Measurements from ENCODE around the gene GPR52. TPM values are rescaled to one million over a fixed set of nuclear protein-coding genes. Genes with fewer than 3 reads are reported as not detected.

Gene GPR52
- total RNA-seq, 2 donors from 2014 or later, result 7.8 to 9.6 TPM

- ATAC-seq, result no peak
- no peaks in the 10 kb centered on the region for H3K27me3 Mint-ChIP-seq
- H3K4me1 Mint-ChIP-seq, result peaks cover 13% of the 10 kb centered on the region
- H3K36me3 Mint-ChIP-seq (ENCODE audit: low read depth), result no peaks in the 10 kb centered on the region
- H3K9me3 ChIP-seq (ENCODE audit: control insufficient read depth, low read length, poor library complexity, severe bottlenecking), result no peaks in the 10 kb centered on the region
- no peak overlapping the region for H3K4me3 Mint-ChIP-seq
- no peak overlapping the region for H3K27ac Mint-ChIP-seq
- DNase-seq, result no peak
These were observed 21.6 kb upstream of the GPR52 start for GRCh38 chr1:174426153-174426552.

- Mint-ChIP-seq H3K27ac (no peak overlapping the region), H3K4me1 (peaks cover 11% of the 10 kb centered on the region), H3K4me3 (no peak overlapping the region), H3K27me3 (no peaks in the 10 kb centered on the region), H3K36me3 (ENCODE audit: low read depth) (no peaks in the 10 kb centered on the region)
- H3K9me3 ChIP-seq (ENCODE audit: control insufficient read depth, low read length, poor library complexity, severe bottlenecking), result no peaks in the 10 kb centered on the region
- DNase-seq, result no peak
- ATAC-seq, result no peak
These were observed 19.7 kb upstream of the GPR52 start for GRCh38 chr1:174428033-174428432.

DNA sequence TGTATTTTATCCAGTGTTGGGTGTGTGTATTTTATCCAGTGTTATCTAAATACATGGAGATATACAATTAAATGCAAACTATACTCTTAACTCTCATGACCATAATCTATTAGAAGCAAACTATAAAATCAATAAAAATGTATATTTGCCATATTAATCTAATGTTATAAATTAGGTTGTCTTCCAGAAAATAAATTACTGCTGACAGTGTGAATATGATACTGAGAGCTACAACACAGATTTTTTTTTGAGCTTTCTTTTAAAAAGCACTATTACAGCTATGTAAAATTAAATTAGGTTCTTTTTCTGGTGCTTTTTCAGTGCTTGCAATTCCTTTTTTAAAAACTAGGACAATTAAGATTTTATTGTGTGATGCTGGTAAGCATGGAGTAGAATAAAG, 19.0 kb upstream of the GPR52 start:
- Mint-ChIP-seq H3K27ac (no peak overlapping the region), H3K27me3 (no peaks in the 10 kb centered on the region), H3K36me3 (ENCODE audit: low read depth) (no peaks in the 10 kb centered on the region), H3K4me1 (peaks cover 11% of the 10 kb centered on the region), H3K4me3 (no peak overlapping the region)
- H3K9me3 ChIP-seq (ENCODE audit: control insufficient read depth, low read length, poor library complexity, severe bottlenecking), result no peaks in the 10 kb centered on the region
- no peak for ATAC-seq
- DNase-seq, result no peak

- H3K27me3 Mint-ChIP-seq, result no peaks in the 10 kb centered on the region
- H3K27ac Mint-ChIP-seq, result no peak overlapping the region
- no peak for ATAC-seq
- no peak for DNase-seq
- H3K36me3 Mint-ChIP-seq (ENCODE audit: low read depth), result peaks cover 3% of the 10 kb centered on the region
- peaks cover 5% of the 10 kb centered on the region for H3K4me1 Mint-ChIP-seq
- no peaks in the 10 kb centered on the region for H3K9me3 ChIP-seq (ENCODE audit: control insufficient read depth, low read length, poor library complexity, severe bottlenecking)
- no peak overlapping the region for H3K4me3 Mint-ChIP-seq
These were observed 14.3 kb upstream of the GPR52 start for GRCh38 chr1:174433451-174433850.

GRCh38 chr1:174445351-174445750, 2.4 kb upstream of the GPR52 start:
- DNase-seq (no peak), ATAC-seq (no peak)
- no peaks in the 10 kb centered on the region for H3K9me3 ChIP-seq (ENCODE audit: control insufficient read depth, low read length, poor library complexity, severe bottlenecking)
- peak overlapping the region; percentile 73 for H3K27ac Mint-ChIP-seq
- peaks cover 12% of the 10 kb centered on the region for H3K4me1 Mint-ChIP-seq
- H3K27me3 Mint-ChIP-seq, result no peaks in the 10 kb centered on the region
- H3K4me3 Mint-ChIP-seq, result no peak overlapping the region
- H3K36me3 Mint-ChIP-seq (ENCODE audit: low read depth), result no peaks in the 10 kb centered on the region

DNA sequence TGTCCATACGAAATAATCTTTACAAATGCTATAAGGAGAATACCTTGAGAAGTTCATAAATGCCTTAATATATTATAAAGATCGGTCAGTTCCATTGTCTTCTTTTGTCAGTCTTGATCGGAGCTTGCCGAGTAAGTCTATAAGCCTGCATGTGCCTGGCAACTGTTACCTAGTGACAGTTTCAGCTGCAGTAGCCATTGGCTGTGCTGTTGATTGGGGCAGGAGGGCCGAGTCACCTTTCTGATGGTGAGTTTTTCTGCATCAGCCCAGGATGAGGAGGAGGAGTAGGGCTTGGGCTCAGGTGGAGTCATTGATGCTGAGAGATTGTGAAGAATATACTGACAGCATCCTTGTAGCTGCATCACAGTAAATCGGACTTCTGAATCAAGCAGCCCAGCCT, 1.9 kb upstream of the GPR52 start:
- H3K27me3 Mint-ChIP-seq, result no peaks in the 10 kb centered on the region
- H3K27ac Mint-ChIP-seq, result peak overlapping the region; percentile 73
- no peak for DNase-seq
- H3K36me3 Mint-ChIP-seq (ENCODE audit: low read depth), result no peaks in the 10 kb centered on the region
- H3K9me3 ChIP-seq (ENCODE audit: control insufficient read depth, low read length, poor library complexity, severe bottlenecking), result no peaks in the 10 kb centered on the region
- H3K4me1 Mint-ChIP-seq, result peaks cover 12% of the 10 kb centered on the region
- no peak overlapping the region for H3K4me3 Mint-ChIP-seq
- no peak for ATAC-seq

DNA sequence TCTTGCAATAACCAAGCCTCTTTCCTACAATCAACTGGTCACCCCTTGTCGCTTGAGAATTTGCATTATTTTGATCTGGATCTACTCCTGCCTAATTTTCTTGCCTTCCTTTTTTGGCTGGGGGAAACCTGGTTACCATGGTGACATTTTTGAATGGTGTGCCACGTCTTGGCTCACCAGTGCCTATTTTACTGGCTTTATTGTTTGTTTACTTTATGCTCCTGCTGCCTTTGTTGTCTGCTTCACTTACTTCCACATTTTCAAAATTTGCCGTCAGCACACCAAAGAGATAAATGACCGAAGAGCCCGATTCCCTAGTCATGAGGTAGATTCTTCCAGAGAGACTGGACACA, 743 bp downstream of the GPR52 start:
- H3K36me3 Mint-ChIP-seq (ENCODE audit: low read depth), result no peaks in the 10 kb centered on the region
- no peak for DNase-seq
- no peak overlapping the region for H3K4me3 Mint-ChIP-seq
- ATAC-seq, result no peak
- H3K9me3 ChIP-seq (ENCODE audit: control insufficient read depth, low read length, poor library complexity, severe bottlenecking), result no peaks in the 10 kb centered on the region
- no peak overlapping the region for H3K27ac Mint-ChIP-seq
- peaks cover 10% of the 10 kb centered on the region for H3K4me1 Mint-ChIP-seq
- no peaks in the 10 kb centered on the region for H3K27me3 Mint-ChIP-seq

DNA sequence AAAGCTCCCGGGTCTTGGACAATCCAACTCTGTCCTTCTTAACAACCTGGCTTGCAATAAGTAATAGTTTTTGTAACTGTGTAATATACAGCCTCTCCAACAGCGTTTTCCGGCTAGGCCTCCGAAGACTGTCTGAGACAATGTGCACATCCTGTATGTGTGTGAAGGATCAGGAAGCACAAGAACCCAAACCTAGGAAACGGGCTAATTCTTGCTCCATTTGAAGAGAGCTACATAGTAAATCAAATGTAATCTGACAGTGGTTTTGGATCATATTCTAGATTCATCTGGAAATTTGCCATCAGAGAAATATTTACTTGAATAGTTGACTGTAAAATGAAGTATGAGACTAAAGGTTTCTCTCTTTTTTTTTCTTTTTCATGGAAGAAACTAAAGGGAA, 1.2 kb downstream of the GPR52 start:
- Mint-ChIP-seq H3K36me3 (ENCODE audit: low read depth) (no peaks in the 10 kb centered on the region), H3K4me1 (peaks cover 8% of the 10 kb centered on the region), H3K27ac (no peak overlapping the region), H3K27me3 (no peaks in the 10 kb centered on the region), H3K4me3 (no peak overlapping the region)
- H3K9me3 ChIP-seq (ENCODE audit: control insufficient read depth, low read length, poor library complexity, severe bottlenecking), result no peaks in the 10 kb centered on the region
- ATAC-seq (no peak), DNase-seq (no peak)

GRCh38 chr1:174451408-174451807, 3.6 kb downstream of the GPR52 start:
- DNase-seq (no peak), ATAC-seq (no peak)
- H3K36me3 Mint-ChIP-seq (ENCODE audit: low read depth), result no peaks in the 10 kb centered on the region
- H3K4me1 Mint-ChIP-seq, result peaks cover 3% of the 10 kb centered on the region
- H3K27me3 Mint-ChIP-seq, result no peaks in the 10 kb centered on the region
- no peak overlapping the region for H3K27ac Mint-ChIP-seq
- H3K9me3 ChIP-seq (ENCODE audit: control insufficient read depth, low read length, poor library complexity, severe bottlenecking), result no peaks in the 10 kb centered on the region
- H3K4me3 Mint-ChIP-seq, result no peak overlapping the region

- Mint-ChIP-seq H3K27me3 (no peaks in the 10 kb centered on the region), H3K36me3 (ENCODE audit: low read depth) (no peaks in the 10 kb centered on the region), H3K4me1 (peaks cover 7% of the 10 kb centered on the region), H3K27ac (no peak overlapping the region), H3K4me3 (no peak overlapping the region)
- no peak for ATAC-seq
- DNase-seq, result no peak
- H3K9me3 ChIP-seq (ENCODE audit: control insufficient read depth, low read length, poor library complexity, severe bottlenecking), result no peaks in the 10 kb centered on the region
These were observed 18.1 kb downstream of the GPR52 start for GRCh38 chr1:174465855-174466254.

DNA sequence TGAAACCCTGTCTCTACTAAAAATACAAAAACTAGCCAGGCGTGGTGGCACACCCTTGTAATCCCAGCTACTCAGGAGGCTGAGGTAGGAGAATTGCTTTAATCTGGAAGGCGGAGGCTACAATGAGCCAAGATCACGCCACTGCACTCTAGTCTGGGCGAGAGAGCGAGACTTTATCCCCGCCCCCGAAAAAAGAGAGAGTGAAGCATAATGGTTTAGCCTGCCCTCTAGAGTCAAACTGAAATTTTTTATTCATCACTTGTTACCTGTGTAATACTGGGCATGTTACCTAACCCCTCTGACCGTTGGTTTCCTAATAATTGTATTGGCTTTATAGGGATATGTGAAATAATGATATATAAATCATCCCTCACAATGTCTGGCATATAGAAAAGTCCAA, 18.8 kb downstream of the GPR52 start:
- Mint-ChIP-seq H3K36me3 (ENCODE audit: low read depth) (no peaks in the 10 kb centered on the region), H3K27me3 (no peaks in the 10 kb centered on the region), H3K27ac (no peak overlapping the region), H3K4me3 (no peak overlapping the region), H3K4me1 (peaks cover 7% of the 10 kb centered on the region)
- DNase-seq (no peak), ATAC-seq (no peak)
- H3K9me3 ChIP-seq (ENCODE audit: control insufficient read depth, low read length, poor library complexity, severe bottlenecking), result no peaks in the 10 kb centered on the region

DNA sequence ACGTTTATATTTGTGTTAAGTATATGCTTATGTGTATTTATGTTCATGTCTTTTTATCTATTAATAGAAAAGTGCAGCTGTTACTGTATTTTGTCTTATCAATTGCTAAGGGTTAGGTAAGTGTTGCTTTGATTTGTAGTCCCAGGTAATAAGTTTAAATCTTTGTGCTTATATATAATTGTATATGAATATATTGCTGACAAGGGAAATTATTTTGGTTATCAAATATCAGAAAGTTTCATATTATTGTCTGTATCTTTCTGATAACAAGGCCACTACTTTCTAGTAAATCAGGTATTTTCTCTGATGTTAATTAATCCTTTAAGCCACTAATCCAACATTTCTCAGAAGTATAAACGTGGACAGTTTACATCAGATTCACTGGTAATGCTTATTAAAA, 21.3 kb downstream of the GPR52 start:
- Mint-ChIP-seq H3K4me1 (peaks cover 11% of the 10 kb centered on the region), H3K36me3 (ENCODE audit: low read depth) (peaks cover 5% of the 10 kb centered on the region), H3K4me3 (no peak overlapping the region), H3K27me3 (no peaks in the 10 kb centered on the region), H3K27ac (no peak overlapping the region)
- ATAC-seq, result no peak
- H3K9me3 ChIP-seq (ENCODE audit: control insufficient read depth, low read length, poor library complexity, severe bottlenecking), result no peaks in the 10 kb centered on the region
- DNase-seq, result no peak

GRCh38 chr1:174469687-174470086, 21.9 kb downstream of the GPR52 start:
- DNase-seq, result no peak
- no peaks in the 10 kb centered on the region for H3K9me3 ChIP-seq (ENCODE audit: control insufficient read depth, low read length, poor library complexity, severe bottlenecking)
- H3K27ac Mint-ChIP-seq, result no peak overlapping the region
- no peaks in the 10 kb centered on the region for H3K27me3 Mint-ChIP-seq
- H3K36me3 Mint-ChIP-seq (ENCODE audit: low read depth), result peaks cover 5% of the 10 kb centered on the region
- no peak for ATAC-seq
- H3K4me3 Mint-ChIP-seq, result no peak overlapping the region
- H3K4me1 Mint-ChIP-seq, result peaks cover 8% of the 10 kb centered on the region

DNA sequence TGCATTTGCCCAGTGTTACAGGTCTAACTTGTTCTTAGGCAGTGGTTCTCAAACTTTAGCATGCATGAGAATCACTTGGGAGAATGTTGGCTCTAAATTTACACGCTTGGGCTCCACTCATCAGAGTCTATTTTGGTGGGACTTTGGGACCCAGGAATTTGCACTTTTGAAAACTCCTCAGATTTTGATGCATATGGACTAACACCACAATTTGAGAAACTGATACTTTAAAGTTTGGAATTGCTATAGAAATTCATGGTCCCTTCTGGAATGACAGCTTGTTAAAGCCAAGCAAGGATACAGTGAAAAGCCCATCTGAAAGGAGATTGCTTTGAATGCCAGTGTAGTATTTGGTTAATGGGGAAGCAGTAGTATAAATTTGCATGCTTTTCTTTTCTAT, 31.5 kb downstream of the GPR52 start:
- no peak for ATAC-seq
- no peaks in the 10 kb centered on the region for H3K9me3 ChIP-seq (ENCODE audit: control insufficient read depth, low read length, poor library complexity, severe bottlenecking)
- H3K4me1 Mint-ChIP-seq, result peaks cover 4% of the 10 kb centered on the region
- no peak for DNase-seq
- H3K36me3 Mint-ChIP-seq (ENCODE audit: low read depth), result peaks cover 2% of the 10 kb centered on the region
- H3K27ac Mint-ChIP-seq, result no peak overlapping the region
- H3K27me3 Mint-ChIP-seq, result no peaks in the 10 kb centered on the region
- no peak overlapping the region for H3K4me3 Mint-ChIP-seq

DNA sequence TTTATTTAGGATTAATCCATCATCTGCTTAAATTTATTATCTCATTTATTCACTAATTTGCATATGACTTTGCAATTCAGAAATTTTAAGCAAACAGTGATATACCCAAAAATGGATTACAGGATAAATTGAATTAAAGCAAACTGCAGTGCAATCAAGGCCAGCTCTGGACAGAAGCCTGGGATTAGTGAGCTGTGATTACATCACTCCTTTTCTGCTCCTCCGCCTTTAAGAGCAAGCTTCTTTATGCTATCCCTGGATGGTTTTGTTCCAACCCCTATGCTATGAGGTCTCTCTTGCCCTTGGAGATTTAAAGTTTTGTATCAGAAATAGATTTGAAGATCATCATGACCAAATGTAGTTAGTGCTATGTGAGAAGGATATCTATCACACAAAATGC, 32.6 kb downstream of the GPR52 start:
- no peak for ATAC-seq
- H3K27me3 Mint-ChIP-seq, result no peaks in the 10 kb centered on the region
- peaks cover 2% of the 10 kb centered on the region for H3K36me3 Mint-ChIP-seq (ENCODE audit: low read depth)
- no peak overlapping the region for H3K27ac Mint-ChIP-seq
- H3K4me3 Mint-ChIP-seq, result no peak overlapping the region
- no peak for DNase-seq
- peaks cover 9% of the 10 kb centered on the region for H3K4me1 Mint-ChIP-seq
- H3K9me3 ChIP-seq (ENCODE audit: control insufficient read depth, low read length, poor library complexity, severe bottlenecking), result no peaks in the 10 kb centered on the region
